Stimulated activated CD4-positive, alpha-beta T cell treated with anti-CD3 and anti-CD28 coated beads, Interleukin-1b, Interleukin-23, amount 100 ng/mL, for 48 hours (primary cell): ENCODE data around the gene TPP1.

Experiments
- DNase-seq: peaks from one replicate; pipeline ENCODE4 v3.0.0-alpha.2; 2020

Gene TPP1

DNA sequence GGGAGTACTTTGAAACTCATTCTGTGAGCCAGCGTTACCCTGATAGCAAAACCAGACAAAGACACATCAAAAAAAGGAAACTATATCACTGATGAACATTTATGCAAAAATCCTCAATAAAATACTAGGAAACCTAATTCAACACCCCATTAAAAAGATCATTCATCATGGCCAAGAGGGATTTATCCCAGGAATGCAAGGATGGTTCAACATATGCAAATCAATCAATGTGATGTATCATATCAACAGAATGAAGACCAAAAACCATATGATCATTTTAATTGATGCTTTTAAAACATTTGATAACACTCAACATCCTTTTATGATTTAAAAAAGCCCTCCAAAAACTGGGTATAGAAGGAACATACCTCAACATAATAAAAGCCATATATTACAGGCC lies 35.6 kb downstream of the TPP1 start:
- no peak for DNase-seq

- DNase-seq, result no peak
These were observed 39.5 kb downstream of the TPP1 start for GRCh38 chr11:6579681-6580080.

- DNase-seq, result no peak
These were observed 41.1 kb downstream of the TPP1 start for GRCh38 chr11:6578134-6578533.

- DNase-seq, result no peak
These were observed 42.5 kb downstream of the TPP1 start for GRCh38 chr11:6576471-6577373.

DNA sequence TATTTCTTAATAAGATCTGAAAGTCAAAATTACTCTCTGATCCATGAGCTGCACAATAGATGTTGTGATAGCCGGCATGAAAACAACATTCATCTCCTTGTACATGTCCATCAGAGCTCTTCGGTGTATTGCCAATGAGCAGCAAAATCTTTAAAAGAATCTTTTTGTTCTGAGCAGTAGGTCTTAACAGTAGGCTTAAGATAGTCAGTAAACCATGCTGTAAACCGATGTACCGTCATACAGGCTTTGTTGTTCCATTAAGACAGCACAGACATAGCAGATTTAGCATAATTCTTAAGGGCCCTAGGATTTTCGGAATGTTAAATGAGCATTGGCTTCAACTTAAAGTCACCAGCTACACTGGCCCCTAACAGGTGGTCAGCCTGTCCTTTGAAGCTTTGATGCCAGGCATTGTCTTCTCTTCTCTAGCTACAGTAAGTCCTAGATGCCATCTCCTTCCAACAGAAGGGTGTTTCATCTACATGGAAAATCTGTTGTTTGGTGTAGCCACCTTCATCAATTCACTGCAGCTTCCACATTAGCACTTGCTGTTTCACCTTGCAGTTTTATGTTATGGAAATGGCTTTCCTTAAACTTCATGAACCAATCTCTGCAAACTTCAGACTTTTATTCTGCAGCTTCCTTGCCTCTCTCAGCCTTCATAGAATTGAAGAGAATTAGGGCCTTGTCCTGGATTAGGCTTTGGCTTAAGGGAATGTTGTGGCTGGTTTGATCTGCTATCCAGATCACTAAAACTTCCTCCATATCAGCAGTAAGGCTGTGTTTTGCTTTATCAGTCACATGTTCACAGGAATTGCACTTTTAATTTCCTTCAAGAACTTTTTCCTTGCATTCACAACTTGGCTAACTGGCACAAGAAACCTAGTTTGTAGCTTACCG lies 44.2 kb downstream of the TPP1 start:
- DNase-seq, result no peak

DNA sequence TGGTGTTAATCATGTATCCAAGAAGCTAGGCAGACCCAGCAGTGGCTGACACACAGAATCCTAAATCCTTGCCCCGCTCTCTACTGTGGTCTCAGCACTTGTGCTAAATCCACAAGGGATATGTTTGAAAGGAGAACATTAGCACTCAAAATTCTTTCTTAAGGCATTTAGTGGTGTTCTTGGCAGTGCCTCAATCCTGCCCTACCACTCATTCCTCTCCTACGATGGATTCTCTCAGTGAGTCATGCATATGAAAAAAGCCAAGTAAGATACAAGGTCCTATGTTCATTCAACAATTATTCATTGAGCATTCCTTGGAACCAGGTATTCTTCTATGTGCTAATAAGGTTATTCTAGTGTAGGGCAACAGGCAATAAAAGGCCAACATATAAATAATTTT lies 47.0 kb downstream of the TPP1 start:
- DNase-seq, result no peak

DNA sequence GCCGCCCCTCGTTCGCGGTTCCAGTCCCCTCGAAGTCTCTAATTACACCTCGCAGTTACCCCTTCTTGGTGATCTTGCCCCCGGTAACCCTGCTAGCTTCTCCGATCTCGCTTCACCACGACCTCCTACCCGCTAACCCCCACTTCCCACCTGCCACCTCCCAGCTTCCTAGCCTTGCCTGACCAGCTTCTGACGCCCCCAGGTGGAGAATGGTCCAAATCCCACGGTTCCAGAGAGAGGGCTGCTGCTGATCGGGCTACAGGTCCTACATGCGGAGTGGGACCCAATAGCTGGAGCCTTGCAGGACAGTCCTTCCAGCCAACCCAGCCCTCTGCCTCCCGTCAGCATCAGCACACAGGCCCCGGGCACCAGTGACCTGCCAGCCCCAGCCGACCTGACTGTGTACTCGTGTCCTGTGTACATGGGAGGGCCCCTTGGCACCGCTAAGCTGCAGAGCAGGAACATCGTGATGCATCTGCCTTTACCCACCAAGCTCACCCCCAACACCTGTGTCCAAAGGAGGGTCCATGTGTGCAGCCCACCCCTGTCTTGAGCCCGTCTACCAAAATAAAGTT lies 47.7 kb downstream of the TPP1 start:
- no peak for DNase-seq

GRCh38 chr11:6570691-6571427 lies 48.4 kb downstream of the TPP1 start:
- DNase-seq, result no peak

GRCh38 chr11:6569706-6570105 lies 49.5 kb downstream of the TPP1 start:
- no peak for DNase-seq

DNA sequence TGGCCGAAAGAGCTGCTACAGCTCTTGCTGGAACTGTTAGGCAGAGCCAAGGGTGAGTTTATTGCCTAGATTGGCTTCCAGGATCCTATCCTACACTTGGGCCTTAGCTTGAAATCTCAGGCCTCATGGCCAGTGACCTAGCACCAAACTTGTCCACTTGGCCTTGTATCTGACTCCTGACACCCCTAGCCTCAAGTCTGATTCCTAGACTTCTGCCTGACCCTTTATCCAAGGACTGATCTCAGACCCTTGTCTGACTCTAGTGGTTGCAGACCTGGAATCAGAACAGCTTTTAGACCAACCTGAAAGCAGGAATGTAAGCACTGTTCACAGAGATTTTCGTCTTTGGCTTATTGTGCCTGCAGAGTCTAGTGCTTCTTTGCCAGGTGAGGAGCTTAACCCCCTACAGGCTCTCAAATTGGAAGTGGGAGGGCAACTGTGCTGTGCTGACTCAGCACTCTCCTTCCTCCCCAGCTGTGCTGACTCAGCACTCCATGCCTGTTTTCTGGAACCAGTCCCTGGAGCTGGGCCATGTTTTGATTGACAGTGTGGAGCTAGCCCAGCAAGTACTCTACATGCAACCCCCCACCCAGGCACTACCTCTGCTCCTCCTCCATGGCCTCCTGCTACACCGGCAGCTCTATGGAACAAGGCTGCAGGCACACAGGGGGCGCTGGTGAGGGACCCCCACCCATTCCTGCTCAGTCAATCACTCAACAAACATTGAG lies 50.9 kb downstream of the TPP1 start:
- DNase-seq, result no peak

GRCh38 chr11:6567371-6567745 lies 51.9 kb downstream of the TPP1 start:
- no peak for DNase-seq

GRCh38 chr11:6566704-6567370 lies 52.4 kb downstream of the TPP1 start:
- no peak for DNase-seq

DNA sequence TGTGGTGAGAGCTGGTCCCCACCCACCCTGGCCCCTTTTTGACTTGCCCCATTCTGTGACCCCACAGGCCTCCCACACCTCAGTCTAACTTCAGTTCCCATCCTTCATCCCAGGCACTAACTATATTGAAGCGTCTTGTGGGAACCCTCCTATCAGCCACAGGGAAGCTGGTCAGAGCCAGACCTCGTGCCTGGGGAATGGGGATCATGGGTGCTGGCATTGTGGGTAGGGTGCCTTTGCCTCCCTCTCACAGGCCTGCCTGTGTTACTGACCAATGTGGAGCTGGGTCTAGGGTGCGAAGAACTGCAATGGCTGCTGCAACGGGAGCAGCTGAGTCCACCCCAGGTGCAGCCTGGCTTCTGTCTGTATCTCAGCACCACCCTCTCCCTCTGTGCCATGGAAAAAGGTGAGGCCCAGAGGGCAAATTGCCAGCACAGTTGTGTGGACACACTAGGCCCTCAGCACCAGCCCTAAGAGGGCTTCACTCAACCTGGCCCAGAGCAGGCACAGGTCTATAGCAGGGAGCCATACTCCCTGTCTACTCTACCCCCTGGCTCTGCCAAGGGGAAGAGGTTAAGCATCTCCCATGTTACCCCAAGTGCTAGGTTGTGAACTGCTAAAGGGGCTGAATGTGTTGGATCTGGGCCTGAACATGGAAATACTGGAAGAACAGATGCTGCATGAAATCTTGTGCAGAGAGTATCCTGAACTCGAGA lies 53.1 kb downstream of the TPP1 start:
- DNase-seq, result no peak

DNA sequence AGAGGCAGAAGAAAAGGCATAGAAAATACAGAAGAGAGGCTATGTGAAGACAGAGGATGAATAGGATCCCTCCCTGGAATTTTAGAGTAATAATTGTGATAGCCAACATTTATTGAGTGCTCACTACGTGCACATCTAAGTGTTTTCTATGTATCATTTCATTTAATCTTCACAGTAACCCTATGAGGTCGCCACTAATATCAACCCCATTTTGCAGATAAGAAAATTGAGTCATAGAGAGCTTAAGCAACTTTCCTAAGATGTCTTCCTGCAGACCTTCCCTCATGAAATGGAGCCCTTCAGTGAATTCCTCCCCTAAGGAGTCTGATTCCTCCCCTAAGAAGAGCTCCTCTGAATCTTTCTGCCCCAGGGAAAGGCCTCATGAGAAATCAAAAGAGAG lies 53.9 kb downstream of the TPP1 start:
- no peak for DNase-seq

- no peak for DNase-seq
These were observed 55.6 kb downstream of the TPP1 start for GRCh38 chr11:6563667-6564066.

GRCh38 chr11:6563121-6563619 lies 56.1 kb downstream of the TPP1 start:
- DNase-seq, result no peak
